DMS53 treated with DMSO at 0.1 percent for 48 hours (cell line): ENCODE results near the gene ATXN3L.

ENCODE experiments used
- DNase-seq: peaks from one replicate; lab custom pipeline; 2025; ENCODE audit not compliant: unreplicated experiment; lab: John Stamatoyannopoulos, UW

Gene ATXN3L

DNA sequence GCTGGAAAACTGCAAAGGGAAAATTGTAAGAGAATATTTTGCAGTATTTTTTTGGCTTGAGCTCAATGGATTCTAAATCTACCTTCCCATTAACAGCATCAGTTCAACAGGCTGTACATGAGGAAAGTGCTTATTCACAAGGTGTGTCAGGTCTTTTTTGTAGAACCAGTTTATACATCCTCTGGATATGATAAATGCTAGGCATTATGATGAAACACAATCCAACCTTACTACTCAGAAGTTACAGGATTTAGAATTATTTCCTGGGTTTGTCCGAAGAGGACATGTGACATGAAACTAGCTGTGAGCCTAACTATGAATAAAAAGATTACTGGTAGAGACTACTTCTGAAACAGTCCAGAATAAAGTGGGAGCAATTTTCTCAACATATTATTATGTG is 49.5 kb downstream of the ATXN3L start:
- DNase-seq, result no peak

DNA sequence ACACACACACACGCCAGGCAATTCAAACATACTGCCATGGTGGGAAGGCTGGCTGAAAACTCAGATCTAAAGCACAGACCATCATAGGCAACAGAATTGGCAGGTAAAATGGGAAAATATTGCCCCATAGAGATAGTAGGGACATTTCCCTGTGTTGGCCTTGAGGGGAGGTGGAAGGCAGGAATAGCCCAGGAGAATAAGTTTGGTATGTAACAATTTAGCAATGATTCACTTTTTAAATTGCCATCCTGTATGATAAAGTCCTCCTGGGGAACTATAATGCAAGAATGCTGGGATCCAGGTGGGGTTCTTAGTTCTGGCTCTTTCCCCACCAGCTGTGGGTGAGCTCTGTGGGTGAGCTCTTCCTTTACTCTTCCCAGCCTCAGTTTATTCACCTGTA is 51.0 kb downstream of the ATXN3L start:
- DNase-seq, result no peak
